Fibroblast of the aortic adventitia (primary cell): ENCODE results near the gene TMEM59L. TPM values are rescaled to one million over a fixed set of nuclear protein-coding genes. Genes with fewer than 3 reads are reported as not detected.

Experiments used
- DNase-seq: peaks from one replicate; pipeline ENCODE4 v3.0.0-alpha.2; 2010; ENCODE audit warnings: low read depth
- H3K4me3 ChIP-seq: 2 replicates; pipeline ENCODE4 v1.5.1; 2011; ENCODE audit warnings: low read depth, mild to moderate bottlenecking, control low read depth, low read length, moderate library complexity
- total RNA-seq: library from RNA; depleted of rRNA; stranded (reverse); fragments of >200 nt; gene quantifications from 2 replicates; pipeline ENCODE4 v1.2.3, GENCODE V29; 2012; ENCODE audit warnings: low replicate concordance
- TF ChIP-seq, protein P1 (sequence below): IDR thresholded peaks from 2 replicates; pipeline ENCODE4 v1.5.1; 2011; ENCODE audit warnings: mild to moderate bottlenecking, low read length, control low read depth, inconsistent platforms; ENCODE audit not compliant: insufficient read depth

TMEM59L gene
- total RNA-seq, 1 donor = 2.2 TPM

DNA sequence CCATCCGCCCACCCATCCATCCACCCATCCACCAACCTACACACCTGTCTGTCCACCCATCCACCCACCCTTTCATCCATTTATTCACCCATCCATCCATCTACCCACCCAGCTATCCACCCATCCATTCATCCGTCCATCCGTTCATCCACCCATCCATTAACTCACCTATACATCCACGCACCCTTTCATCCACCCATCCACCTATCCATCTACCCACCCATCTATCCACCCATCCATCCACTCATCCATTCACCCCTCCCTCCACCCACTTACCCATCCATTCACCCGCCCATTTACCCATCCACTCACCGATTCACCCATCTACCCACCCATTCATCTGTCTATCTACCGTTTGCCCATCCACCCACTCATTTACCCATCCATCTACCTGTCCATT, 41.8 kb downstream of the TMEM59L start:
- DNase-seq = no peak
- TF ChIP-seq, protein P1, sequence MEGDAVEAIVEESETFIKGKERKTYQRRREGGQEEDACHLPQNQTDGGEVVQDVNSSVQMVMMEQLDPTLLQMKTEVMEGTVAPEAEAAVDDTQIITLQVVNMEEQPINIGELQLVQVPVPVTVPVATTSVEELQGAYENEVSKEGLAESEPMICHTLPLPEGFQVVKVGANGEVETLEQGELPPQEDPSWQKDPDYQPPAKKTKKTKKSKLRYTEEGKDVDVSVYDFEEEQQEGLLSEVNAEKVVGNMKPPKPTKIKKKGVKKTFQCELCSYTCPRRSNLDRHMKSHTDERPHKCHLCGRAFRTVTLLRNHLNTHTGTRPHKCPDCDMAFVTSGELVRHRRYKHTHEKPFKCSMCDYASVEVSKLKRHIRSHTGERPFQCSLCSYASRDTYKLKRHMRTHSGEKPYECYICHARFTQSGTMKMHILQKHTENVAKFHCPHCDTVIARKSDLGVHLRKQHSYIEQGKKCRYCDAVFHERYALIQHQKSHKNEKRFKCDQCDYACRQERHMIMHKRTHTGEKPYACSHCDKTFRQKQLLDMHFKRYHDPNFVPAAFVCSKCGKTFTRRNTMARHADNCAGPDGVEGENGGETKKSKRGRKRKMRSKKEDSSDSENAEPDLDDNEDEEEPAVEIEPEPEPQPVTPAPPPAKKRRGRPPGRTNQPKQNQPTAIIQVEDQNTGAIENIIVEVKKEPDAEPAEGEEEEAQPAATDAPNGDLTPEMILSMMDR = no peak
- H3K4me3 ChIP-seq = no peak overlapping the region

DNA sequence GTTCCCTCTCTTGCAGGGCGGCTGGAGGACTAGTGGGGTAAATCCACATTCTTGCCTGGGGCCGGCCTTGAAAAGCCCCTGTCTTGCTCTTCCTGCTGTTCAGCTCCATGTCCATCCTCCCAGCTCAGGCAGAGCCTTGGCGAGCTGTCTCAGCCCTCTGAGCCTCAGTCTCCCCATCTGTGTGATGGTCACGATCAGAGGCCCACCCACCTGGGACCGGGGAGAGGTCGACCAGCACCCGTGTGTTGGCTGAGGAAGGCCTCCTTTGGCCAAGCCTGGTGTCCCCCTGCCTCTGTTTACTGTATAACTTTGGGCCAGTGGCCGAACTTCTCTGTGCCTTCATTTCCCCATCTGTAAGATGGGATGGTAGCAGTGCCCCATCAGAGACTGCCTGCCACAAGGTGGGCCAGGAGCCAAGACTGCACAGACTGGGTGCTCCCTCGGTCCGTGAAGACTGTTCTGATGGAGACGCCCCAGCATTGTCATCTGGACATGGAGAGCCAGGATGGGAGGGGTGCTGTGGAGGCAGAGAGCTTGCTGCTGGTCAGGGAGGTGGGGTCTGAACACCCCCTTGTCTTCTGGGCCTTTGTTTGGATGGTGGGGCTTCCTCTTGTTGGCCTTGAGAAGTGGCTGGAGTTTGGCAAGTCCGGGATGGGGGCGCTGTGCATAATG, 42.6 kb downstream of the TMEM59L start:
- DNase-seq = no peak
- TF ChIP-seq, protein P1 = no peak
- H3K4me3 ChIP-seq = no peak overlapping the region

DNA sequence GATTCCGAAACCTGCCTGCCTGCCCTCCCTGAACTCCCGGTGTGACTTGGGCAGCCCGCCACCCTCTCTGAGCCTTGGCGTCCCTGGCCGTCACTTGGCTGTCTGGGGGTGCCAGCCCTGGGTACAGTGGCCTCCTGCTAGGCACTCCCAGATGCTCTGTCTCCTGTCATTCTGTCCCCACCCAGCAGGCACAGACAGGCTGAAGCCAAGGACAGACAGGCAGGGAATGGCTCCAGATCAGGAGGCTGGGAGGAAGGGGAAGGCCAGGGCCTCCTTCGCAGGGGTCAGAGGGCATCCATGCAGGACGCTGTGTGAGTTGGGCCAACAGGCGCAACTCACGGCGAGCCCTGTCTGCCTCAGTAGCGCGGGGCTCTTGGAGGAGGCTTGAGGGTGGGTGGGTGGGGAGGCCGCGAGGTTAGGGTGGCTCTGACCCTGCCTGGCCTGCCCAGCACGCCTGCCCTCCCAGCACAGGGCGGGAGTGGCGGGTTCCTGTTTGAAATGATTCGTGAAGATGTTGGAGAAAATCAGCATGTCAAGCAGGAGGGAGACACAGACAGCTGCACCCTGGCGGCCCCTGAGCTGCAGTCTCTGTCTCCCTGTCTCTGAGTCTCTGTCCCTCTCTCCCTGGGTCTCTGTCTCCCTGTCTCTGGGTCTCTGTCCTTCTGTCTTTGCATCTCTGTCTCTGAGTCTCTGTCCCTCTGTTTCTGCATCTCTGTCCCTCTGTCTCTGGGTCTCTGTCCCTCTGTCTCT, 43.8 kb downstream of the TMEM59L start:
- TF ChIP-seq, protein P1 = no peak
- no peak overlapping the region for H3K4me3 ChIP-seq
- DNase-seq = no peak

DNA sequence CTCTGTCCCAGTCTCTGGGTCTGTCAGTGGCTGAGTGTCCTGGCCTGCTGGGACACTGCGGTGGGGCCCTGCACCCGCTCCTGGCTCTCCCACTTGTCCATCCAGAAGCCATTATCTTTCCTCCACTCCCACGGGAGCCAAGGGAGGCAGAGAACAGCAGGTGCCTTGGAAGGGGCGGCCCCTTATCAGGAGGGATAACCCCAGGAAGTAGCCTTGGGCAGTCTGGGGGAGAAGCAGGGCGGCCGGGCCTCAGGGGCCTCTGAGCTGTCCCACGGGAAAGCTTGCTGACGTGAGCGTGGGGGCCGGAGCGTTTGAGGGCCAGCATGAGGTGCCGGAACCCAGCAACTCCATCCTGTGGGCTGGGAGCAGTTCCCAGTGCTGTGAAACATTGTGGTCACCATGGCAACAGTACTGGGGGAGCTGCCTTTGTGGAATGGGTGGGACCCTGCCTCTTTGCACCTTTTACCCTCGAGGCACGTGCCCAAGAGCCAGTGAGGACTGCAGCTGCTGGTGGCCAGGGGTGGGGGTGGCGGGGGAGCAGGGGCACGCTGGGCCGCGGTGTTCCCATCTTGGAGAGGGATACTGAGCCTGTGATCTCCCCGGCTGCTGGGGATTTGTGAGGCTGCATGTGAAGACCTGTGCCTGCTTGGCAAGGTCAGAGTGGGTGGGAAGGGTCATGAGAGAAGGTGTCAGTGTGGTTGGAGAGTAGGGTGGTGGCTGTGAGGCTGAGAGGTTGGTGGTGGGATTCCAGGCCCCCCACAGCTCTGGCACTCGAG, 45.1 kb downstream of the TMEM59L start:
- TF ChIP-seq, protein P1 = no peak
- no peak overlapping the region for H3K4me3 ChIP-seq
- peak; percentile 81 for DNase-seq

DNA sequence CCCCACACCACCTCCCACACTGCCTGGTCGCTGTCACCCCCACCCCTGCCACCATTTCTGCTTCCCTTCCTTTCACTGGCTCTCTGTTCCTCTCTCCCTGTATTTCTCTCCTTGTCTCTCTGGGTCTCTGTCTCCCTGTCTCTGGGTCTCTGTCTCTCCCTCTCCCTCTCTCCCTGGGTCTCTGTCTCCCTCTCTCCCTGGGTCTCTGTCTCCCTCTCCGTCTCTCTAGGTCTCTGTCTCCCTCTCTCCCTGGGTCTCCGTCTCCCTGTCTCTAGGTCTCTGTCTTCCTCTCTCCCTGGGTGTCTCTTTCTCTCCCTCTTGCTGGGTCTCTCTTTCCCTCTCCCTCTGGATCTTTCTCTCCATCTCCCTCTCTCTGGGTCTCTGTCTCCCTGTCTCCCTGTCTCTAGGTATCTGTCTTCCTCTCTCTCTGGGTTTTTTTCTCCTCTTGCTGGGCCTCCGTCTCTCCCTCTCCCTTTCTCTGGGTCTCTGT, 45.7 kb downstream of the TMEM59L start:
- TF ChIP-seq, protein P1 = no peak
- DNase-seq = no peak
- no peak overlapping the region for H3K4me3 ChIP-seq

DNA sequence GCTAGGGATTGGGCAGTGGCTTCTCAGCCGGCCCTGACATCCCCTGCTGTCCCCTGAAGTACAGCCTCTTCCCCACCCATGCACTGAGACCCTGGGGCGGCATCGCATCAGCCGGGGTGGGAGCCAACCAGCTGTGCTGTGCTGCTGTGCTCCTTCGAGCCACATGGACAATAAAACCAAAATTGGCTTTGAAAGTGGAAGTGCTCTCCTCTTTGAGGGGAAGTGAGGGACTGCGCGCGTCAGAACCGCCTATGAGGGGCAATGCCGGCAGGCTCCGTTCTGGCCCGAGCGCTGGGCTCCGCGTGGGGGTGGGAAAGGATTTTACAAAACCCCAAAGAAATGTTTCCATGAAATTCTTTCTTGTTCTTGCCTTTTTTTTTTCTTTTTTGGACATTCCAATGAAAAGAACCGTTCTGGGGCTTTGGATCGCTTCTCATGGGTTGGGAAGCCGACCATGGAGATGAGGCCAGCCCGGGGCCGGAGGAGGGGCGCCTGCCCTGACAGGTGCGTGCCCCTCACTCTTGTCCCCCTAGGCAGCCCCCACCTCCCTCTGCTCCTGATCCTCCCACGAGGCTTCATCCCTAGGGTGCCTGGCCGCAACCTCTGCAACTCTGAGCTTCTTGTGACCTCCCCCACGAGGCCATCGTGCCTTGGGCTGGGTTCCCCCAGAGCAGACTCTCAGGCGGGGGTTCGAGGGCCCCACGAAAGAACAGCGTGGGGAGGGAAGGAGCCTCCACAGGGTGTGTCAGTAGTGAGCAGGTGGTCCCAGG, 46.8 kb downstream of the TMEM59L start:
- DNase-seq = peak; percentile 58
- TF ChIP-seq, protein P1 = no peak
- no peak overlapping the region for H3K4me3 ChIP-seq
